ENCODE results near the gene SCYL1. TPM values are rescaled to one million over a fixed set of nuclear protein-coding genes. Genes with fewer than 3 reads are reported as not detected.
"Not testable (repeated sequence)": the region's sequence is repeated elsewhere in the genome, so short reads cannot be mapped to it uniquely, and the experiment has no call there.

Gene SCYL1
- total RNA-seq, 2 donors from 2014 or later, result 84.5 to 112 TPM

- Mint-ChIP-seq H3K9me3 (no peaks in the 10 kb centered on the region), H3K4me3 (no peak overlapping the region), H3K4me1 (ENCODE audit: low read depth in 2 of 2) (peaks cover 40 to 42% of the 10 kb centered on the region in 2 donors), H3K36me3 (no peaks in the 10 kb centered on the region), H3K27me3 (no peaks in the 10 kb centered on the region), H3K27ac (peak overlapping the region; percentile 84 to 95)
- ATAC-seq (no peak), DNase-seq (ENCODE audit: low spot score) (peak; percentile 60)
These were observed 37.9 kb downstream of the SCYL1 start for GRCh38 chr11:65562788-65563187.

DNA sequence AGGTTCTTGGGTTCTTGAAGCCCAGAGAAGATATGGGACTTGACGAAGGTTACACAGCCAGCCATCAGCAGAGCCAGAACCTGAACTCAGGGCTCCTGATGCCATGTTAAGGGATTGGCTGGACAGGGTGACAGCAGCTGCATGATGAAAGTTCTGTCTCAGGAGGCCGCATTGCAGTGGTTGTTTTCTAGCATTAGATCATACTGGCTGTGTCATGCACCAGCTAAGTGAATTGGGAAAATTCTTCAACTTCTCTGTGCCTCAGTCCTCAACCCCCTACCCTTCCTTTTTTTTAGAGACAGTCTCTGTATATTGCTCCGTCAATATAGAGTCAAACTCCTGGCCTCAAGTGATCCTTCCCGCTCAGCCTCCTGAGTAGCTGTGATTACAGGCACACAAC is 38.7 kb downstream of the SCYL1 start:
- no peak overlapping the region for H3K4me3 Mint-ChIP-seq
- DNase-seq (ENCODE audit: low spot score), result no peak
- H3K27me3 Mint-ChIP-seq, result no peaks in the 10 kb centered on the region
- peaks cover 47 to 48% of the 10 kb centered on the region in 2 donors for H3K4me1 Mint-ChIP-seq (ENCODE audit: low read depth in 2 of 2)
- no peaks in the 10 kb centered on the region for H3K9me3 Mint-ChIP-seq
- no peaks in the 10 kb centered on the region for H3K36me3 Mint-ChIP-seq
- peak overlapping the region; percentile 84 to 95 for H3K27ac Mint-ChIP-seq
- ATAC-seq, result no peak

DNA sequence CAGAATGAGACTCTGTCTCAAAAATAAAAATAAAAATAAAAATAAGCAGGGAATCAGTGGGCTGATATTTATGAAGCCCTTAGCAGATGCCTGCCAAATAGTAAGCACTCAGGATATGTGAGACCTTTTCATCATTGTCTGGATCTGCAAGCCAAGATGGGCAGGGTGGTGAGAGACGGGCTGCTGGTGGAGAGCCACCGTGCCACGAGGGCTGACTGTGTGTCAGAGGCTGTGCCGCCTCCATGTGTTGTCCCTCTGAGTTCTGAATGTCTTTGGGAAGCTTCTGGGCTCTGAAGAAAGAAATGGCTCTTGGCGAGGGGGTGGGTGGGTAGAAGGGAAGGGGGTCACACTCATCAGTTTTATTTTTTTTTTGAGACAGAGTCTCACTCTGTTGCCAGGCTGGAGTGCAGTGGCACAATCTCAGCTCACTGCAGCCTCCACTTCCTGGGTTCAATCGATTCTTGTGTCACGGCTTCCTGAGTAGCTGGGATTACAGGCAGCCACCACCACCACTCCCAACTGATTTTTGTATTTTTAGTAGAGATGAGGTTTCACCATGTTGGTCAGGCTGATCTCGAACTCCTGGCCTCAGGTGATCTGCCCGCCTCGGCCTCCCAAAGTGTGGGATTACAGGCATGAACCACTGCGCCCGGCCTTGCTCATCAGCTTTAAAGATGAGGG is 40.1 kb downstream of the SCYL1 start:
- peak; percentile 58 for DNase-seq (ENCODE audit: low spot score)
- H3K27me3 Mint-ChIP-seq, H3K9me3 Mint-ChIP-seq, ATAC-seq, H3K36me3 Mint-ChIP-seq: not testable (repeated sequence)
- Mint-ChIP-seq H3K4me3 (peak overlapping the region; percentile 82), H3K27ac (peak overlapping the region; percentile 95 to 98), H3K4me1 (ENCODE audit: low read depth in 2 of 2) (peaks cover 51 to 58% of the 10 kb centered on the region in 2 donors)

DNA sequence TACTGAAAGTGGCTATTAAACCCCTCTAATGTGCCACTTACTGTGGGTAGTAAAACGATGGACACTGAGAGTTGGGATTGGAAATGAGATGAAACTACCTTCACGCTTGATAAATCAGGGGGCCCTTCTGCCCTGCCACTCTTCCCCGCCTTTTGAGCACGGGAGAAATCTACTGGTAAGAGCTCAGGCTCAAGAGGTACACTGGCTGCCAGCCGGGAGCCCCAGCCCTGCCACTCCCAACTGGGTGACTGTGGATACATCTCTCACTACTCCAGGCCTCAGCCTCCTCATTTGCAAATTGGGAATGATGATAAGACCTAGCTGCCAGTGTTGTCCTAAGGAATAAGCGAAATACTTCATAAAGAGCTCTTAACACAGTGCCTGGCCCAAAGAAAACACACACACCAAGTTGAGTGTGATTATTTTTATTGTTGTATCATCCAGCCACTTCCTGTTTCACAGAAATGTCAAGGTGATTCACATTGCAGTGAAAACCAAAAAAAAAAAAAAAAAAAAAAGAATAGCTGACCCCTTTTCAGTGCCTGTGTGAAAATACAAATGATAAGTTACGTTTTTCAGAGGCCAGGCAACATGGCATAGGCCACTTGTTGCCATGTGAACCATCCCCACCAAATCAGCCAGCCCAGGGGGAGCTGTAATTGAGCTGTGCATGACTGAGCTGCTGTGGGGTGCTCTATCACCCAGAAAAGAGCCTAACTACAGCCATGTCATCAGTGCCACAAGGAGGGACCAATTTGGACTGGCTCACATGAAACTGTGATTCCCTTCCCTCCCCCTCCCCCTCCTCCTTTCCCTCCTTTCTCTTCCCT is 41.0 kb downstream of the SCYL1 start:
- peak; percentile 58 for DNase-seq (ENCODE audit: low spot score)
- Mint-ChIP-seq H3K36me3 (no peaks in the 10 kb centered on the region), H3K9me3 (no peaks in the 10 kb centered on the region), H3K4me3 (peak overlapping the region; percentile 82), H3K4me1 (ENCODE audit: low read depth in 2 of 2) (peaks cover 49 to 58% of the 10 kb centered on the region in 2 donors), H3K27ac (peak overlapping the region; percentile 95 to 98), H3K27me3 (no peaks in the 10 kb centered on the region)
- peak in 1 of 2 donors; percentile 1 for ATAC-seq

DNA sequence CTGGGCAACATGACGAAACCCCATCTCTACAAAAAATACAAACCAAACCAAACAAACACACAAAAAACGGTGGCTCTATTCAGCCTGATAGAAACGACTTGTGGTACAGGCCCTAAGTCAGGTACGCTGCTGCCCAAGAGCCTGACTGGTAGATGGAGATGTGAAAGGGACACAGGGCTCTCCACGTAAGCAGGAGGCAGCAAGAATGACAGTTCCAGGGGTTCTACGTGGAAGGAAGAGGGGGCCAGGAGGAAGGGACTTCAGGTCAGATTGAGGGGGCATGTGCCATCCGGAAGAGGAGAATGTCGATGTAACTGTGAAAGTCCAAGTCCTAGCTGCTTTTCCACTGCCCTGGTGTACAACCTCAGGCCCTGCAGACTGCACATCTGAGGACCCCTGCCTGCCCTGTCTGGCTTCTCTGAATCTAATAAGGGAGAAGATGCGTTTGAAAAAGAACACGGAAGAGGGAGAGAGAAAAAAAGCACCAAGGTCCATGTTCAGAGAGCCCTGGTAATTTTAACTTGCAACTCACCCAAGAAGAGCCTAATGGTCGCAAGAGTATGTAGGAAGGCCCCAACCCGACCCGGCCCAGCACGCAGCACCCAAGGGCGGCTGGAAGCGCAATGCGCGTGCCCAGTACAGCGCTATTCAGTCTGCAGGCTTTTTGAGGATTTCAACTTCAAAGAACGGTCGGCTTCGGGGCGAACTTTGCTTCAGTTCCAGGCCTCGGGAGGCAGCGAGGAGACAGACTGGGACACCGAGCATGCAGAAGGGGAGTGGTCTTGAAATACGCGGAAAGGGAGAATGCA is 44.5 kb downstream of the SCYL1 start:
- Mint-ChIP-seq H3K9me3 (no peaks in the 10 kb centered on the region), H3K27me3 (no peaks in the 10 kb centered on the region), H3K36me3 (no peaks in the 10 kb centered on the region), H3K27ac (peak overlapping the region; percentile 87 to 99), H3K4me1 (ENCODE audit: low read depth in 2 of 2) (peaks cover 62 to 76% of the 10 kb centered on the region in 2 donors), H3K4me3 (peak overlapping the region; percentile 89)
- no peak for DNase-seq (ENCODE audit: low spot score)
- peak; percentile 11 to 18 for ATAC-seq

- Mint-ChIP-seq H3K27me3 (no peaks in the 10 kb centered on the region), H3K4me3 (peak within 1 kb of the TSS; percentile 89), H3K36me3 (no peaks in the 10 kb centered on the region), H3K9me3 (no peaks in the 10 kb centered on the region), H3K4me1 (ENCODE audit: low read depth in 2 of 2) (peaks cover 63 to 76% of the 10 kb centered on the region in 2 donors), H3K27ac (peak within 1 kb of the TSS; percentile 87 to 99)
- DNase-seq (ENCODE audit: low spot score) (peak; percentile 100), ATAC-seq (peak; percentile 86 to 89)
These were observed 45.4 kb downstream of the SCYL1 start, which contains the start of gene ZNRD2 for GRCh38 chr11:65569973-65570918. Gene ZNRD2 (plus strand): TSS chr11:65570477. CDS start chr11:65570492, 15 bp downstream.

GRCh38 chr11:65571420-65571819 is 46.5 kb downstream of the SCYL1 start:
- peaks cover 55 to 69% of the 10 kb centered on the region in 2 donors for H3K4me1 Mint-ChIP-seq (ENCODE audit: low read depth in 2 of 2)

GRCh38 chr11:65571940-65572339 is 47.1 kb downstream of the SCYL1 start:
- H3K9me3 Mint-ChIP-seq, result no peaks in the 10 kb centered on the region
- DNase-seq (ENCODE audit: low spot score), result no peak
- ATAC-seq, result no peak
- no peaks in the 10 kb centered on the region for H3K27me3 Mint-ChIP-seq
- H3K36me3 Mint-ChIP-seq, result no peaks in the 10 kb centered on the region
- peak overlapping the region; percentile 87 to 99 for H3K27ac Mint-ChIP-seq
- peaks cover 49 to 63% of the 10 kb centered on the region in 2 donors for H3K4me1 Mint-ChIP-seq (ENCODE audit: low read depth in 2 of 2)
- H3K4me3 Mint-ChIP-seq, result peak overlapping the region; percentile 89

More at GRCh38 chr11:65571420-65571819, 46.5 kb downstream of the SCYL1 start:
- H3K9me3 Mint-ChIP-seq, result no peaks in the 10 kb centered on the region
- no peak for ATAC-seq
- no peaks in the 10 kb centered on the region for H3K36me3 Mint-ChIP-seq
- no peak for DNase-seq (ENCODE audit: low spot score)
- H3K4me3 Mint-ChIP-seq, result peak overlapping the region; percentile 89
- H3K27me3 Mint-ChIP-seq, result no peaks in the 10 kb centered on the region
- H3K27ac Mint-ChIP-seq, result peak overlapping the region; percentile 87 to 99

DNA sequence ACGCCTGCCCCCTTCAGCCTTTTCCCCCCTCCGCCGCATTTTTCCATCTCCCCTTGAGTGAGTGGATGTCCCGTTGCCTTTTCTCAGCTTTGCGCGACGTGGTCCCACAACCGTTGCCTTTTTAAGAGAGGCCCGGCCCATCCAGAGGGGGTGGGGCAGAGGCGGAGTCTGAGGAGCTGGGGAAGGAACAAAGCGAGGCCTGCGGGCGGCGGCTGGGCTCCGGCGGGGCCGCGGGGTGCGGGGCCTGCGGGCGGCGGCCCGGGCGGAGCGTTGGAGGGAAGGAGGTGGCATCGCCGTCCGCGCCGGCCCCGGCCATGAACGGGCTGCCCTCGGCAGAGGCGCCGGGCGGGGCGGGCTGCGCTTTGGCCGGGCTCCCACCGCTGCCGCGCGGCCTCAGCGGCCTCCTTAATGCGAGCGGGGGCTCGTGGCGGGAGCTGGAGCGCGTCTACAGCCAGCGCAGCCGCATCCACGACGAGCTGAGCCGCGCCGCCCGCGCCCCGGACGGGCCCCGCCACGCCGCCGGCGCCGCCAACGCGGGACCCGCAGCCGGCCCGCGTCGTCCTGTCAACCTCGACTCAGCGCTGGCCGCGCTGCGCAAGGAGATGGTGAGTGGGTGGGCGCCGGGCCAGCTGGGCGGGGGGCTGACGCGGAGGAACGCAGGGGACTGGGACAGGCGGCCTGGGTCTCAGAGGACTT is 47.6 kb downstream of the SCYL1 start, which contains the start of gene FAM89B:
TSS of gene FAM89B (plus strand) at position 183 of the 696 bp plus-strand sequence. CDS start at position 315, 132 bp downstream.
- Mint-ChIP-seq H3K36me3 (no peaks in the 10 kb centered on the region), H3K27me3 (no peaks in the 10 kb centered on the region), H3K4me1 (ENCODE audit: low read depth in 2 of 2) (peaks cover 49 to 63% of the 10 kb centered on the region in 2 donors), H3K9me3 (no peaks in the 10 kb centered on the region), H3K27ac (peak within 1 kb of the TSS; percentile 87 to 99), H3K4me3 (peak within 1 kb of the TSS; percentile 89)
- DNase-seq (ENCODE audit: low spot score) (peak; percentile 90), ATAC-seq (peak; percentile 7 to 22)

DNA sequence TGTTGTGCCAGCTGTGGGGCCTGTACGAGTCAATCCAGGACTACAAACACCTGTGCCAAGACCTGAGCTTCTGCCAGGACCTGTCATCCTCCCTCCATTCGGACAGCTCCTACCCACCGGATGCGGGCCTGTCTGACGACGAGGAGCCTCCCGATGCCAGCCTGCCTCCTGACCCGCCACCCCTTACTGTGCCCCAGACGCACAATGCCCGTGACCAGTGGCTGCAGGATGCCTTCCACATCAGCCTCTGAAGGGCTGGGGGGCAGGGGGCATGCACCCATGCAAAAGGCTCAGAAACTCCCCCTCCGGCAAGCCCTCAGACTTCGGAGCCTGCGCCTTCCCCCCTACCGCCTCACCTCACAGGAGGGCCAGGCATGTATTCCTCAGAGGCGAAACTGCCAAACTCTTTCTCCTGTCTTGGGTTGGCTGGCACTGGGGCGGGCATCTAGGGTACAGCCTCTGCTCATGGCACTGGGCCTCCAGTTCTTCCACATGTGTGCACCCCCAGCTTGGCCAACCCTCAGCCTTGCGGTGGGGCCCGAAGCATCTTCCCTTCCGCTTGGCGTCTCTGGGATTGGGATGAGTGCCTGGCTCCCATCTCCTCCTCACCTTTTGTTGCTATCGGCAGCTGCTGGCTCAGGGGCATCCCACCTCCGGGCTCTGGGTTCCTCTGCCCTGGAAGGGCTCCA is 48.7 kb downstream of the SCYL1 start:
- no peaks in the 10 kb centered on the region for H3K9me3 Mint-ChIP-seq
- H3K27me3 Mint-ChIP-seq, result no peaks in the 10 kb centered on the region
- H3K4me1 Mint-ChIP-seq (ENCODE audit: low read depth in 2 of 2), result peaks cover 53 to 65% of the 10 kb centered on the region in 2 donors
- peak overlapping the region; percentile 88 for H3K4me3 Mint-ChIP-seq
- H3K36me3 Mint-ChIP-seq, result no peaks in the 10 kb centered on the region
- H3K27ac Mint-ChIP-seq, result peak overlapping the region; percentile 87 to 93
- ATAC-seq (no peak), DNase-seq (ENCODE audit: low spot score) (peak; percentile 59)

GRCh38 chr11:65574109-65574810 is 49.4 kb downstream of the SCYL1 start:
- H3K9me3 Mint-ChIP-seq, result no peaks in the 10 kb centered on the region
- peak; percentile 63 to 75 for ATAC-seq
- peak overlapping the region; percentile 87 to 93 for H3K27ac Mint-ChIP-seq
- no peaks in the 10 kb centered on the region for H3K27me3 Mint-ChIP-seq
- H3K4me1 Mint-ChIP-seq (ENCODE audit: low read depth in 2 of 2), result peaks cover 53 to 61% of the 10 kb centered on the region in 2 donors
- DNase-seq (ENCODE audit: low spot score), result peak; percentile 99
- H3K4me3 Mint-ChIP-seq, result peak overlapping the region; percentile 88
- H3K36me3 Mint-ChIP-seq, result no peaks in the 10 kb centered on the region
